GM19240 (cell line): Measurements from ENCODE around the gene KANSL2.
"Not testable (repeated sequence)": the region's sequence is repeated elsewhere in the genome, so short reads cannot be mapped to it uniquely, and the experiment has no call there.

Experiments
- DNase-seq: peaks from one replicate; pipeline ENCODE4 v3.0.0; 2011; ENCODE audit warnings: low spot score; ENCODE audit not compliant: insufficient read length

KANSL2 gene

GRCh38 chr12:48683534-48683933, 1.5 kb upstream of the KANSL2 start:
- no peak for DNase-seq

GRCh38 chr12:48682927-48683326, 889 bp upstream of the KANSL2 start:
- no peak for DNase-seq

GRCh38 chr12:48682533-48682905, 481 bp upstream of the KANSL2 start:
- DNase-seq = not testable (repeated sequence)

- DNase-seq = no peak
Observed at GRCh38 chr12:48681399-48681709, 684 bp downstream of the KANSL2 start.

- DNase-seq = no peak
Observed at GRCh38 chr12:48680861-48681260, 1.2 kb downstream of the KANSL2 start.

- no peak for DNase-seq
Observed at GRCh38 chr12:48678551-48679185, 3.4 kb downstream of the KANSL2 start.

- no peak for DNase-seq
Observed at GRCh38 chr12:48671231-48671856, 10.7 kb downstream of the KANSL2 start.

GRCh38 chr12:48668996-48669395, 13.0 kb downstream of the KANSL2 start:
- no peak for DNase-seq

GRCh38 chr12:48659863-48660262, 22.2 kb downstream of the KANSL2 start:
- no peak for DNase-seq

- DNase-seq = no peak
Observed at GRCh38 chr12:48651681-48652080, 30.4 kb downstream of the KANSL2 start.

GRCh38 chr12:48645354-48645753, 36.7 kb downstream of the KANSL2 start:
- DNase-seq = not testable (repeated sequence)

GRCh38 chr12:48643011-48643410, 39.0 kb downstream of the KANSL2 start:
- DNase-seq = no peak

- not testable (repeated sequence) for DNase-seq
Observed at GRCh38 chr12:48641752-48642555, 40.1 kb downstream of the KANSL2 start.

- no peak for DNase-seq
Observed at GRCh38 chr12:48640854-48641253, 41.2 kb downstream of the KANSL2 start.

- DNase-seq = no peak
Observed at GRCh38 chr12:48640428-48640827, 41.6 kb downstream of the KANSL2 start.

- DNase-seq = no peak
Observed at GRCh38 chr12:48631071-48631470, 51.0 kb downstream of the KANSL2 start.

GRCh38 chr12:48630346-48630745, 51.7 kb downstream of the KANSL2 start:
- no peak for DNase-seq

- DNase-seq = no peak
Observed at GRCh38 chr12:48629541-48629940, 52.5 kb downstream of the KANSL2 start.

- DNase-seq = no peak
Observed at GRCh38 chr12:48627556-48627955, 54.5 kb downstream of the KANSL2 start.

- DNase-seq = not testable (repeated sequence)
Observed at GRCh38 chr12:48622997-48623396, 59.0 kb downstream of the KANSL2 start.

- DNase-seq = peak; percentile 60
Observed at GRCh38 chr12:48618541-48618940, 63.5 kb downstream of the KANSL2 start.

GRCh38 chr12:48615681-48616080, 66.4 kb downstream of the KANSL2 start:
- no peak for DNase-seq

GRCh38 chr12:48613321-48613720, 68.7 kb downstream of the KANSL2 start:
- DNase-seq = no peak
